HepG2 (cell line): ENCODE results near the gene MC1R.

Source experiments
- EP300 ChIP-seq, 3 experiments: sonication (generic) in 1 of 3; formaldehyde crosslinking in 1 of 3; IDR thresholded peaks; 2 replicates each; pipeline versions ENCODE4 v1.5.1 to v1.6.1; 2011 to 2020; ENCODE audit warnings: low read depth in 2 of 3, low read length in 2 of 3, borderline replicate concordance in 1 of 3, improper control_type of control experiment in 1 of 3, mild to moderate bottlenecking in 1 of 3, missing genetic modification reagents in 1 of 3, moderate library complexity in 1 of 3
- MAX ChIP-seq: IDR thresholded peaks from 2 replicates; pipeline ENCODE4 v1.6.1; 2012; ENCODE audit warnings: inconsistent platforms
- POLR2A ChIP-seq, 2 experiments: IDR thresholded peaks; 2 replicates each; pipeline ENCODE4 v1.6.1; 2011; ENCODE audit warnings: low read depth in 2 of 2, low read length in 2 of 2, mild to moderate bottlenecking in 1 of 2, moderate library complexity in 1 of 2; ENCODE audit not compliant: insufficient read depth in 1 of 2
- POLR2AphosphoS5 ChIP-seq: IDR thresholded peaks from 2 replicates; pipeline ENCODE4 v1.6.1; 2012; ENCODE audit warnings: low read depth, low read length
- SOX5 ChIP-seq: IDR thresholded peaks from 2 replicates; pipeline ENCODE4 v1.6.1; 2016; ENCODE audit warnings: borderline replicate concordance
- ZBTB40 ChIP-seq, 2 experiments: fragments of 450-650 bp in 1 of 2; sonication (generic) in 1 of 2; formaldehyde crosslinking in 1 of 2; IDR thresholded peaks; 2 replicates each; pipeline versions ENCODE4 v1.6.1 to v1.8.0; 2016 to 2022; ENCODE audit warnings: antibody characterized with exemption in 1 of 2, mild to moderate bottlenecking in 1 of 2, missing genetic modification reagents in 1 of 2
- ZMAT3 ChIP-seq: sonication (generic); formaldehyde crosslinking; conservative IDR thresholded peaks from 2 replicates; pipeline ENCODE4 v1.7.0; 2021; ENCODE audit warnings: missing genetic modification reagents
- ZNF660 ChIP-seq: sonication (generic); formaldehyde crosslinking; IDR thresholded peaks from 2 replicates; pipeline ENCODE4 v1.5.1; 2020; ENCODE audit warnings: mild to moderate bottlenecking, low read depth, missing genetic modification reagents, borderline replicate concordance

GRCh38 chr16:89949121-89949742 is 30.6 kb downstream of the MC1R start:
- TF ChIP-seq MAX (peak; percentile 39), ZNF660 (CRISPR knock-in tag) (no peak), POLR2AphosphoS5 (no peak), ZMAT3 (CRISPR knock-in tag) (no peak), EP300 (IDR thresholded peaks at IDR 0.05; ENCODE audit: low read depth in 2 of 2, low read length in 2 of 2) (no peak), EP300 (CRISPR knock-in tag; IDR thresholded peaks at IDR 0.05; ENCODE audit: borderline replicate concordance) (no peak), POLR2A (IDR thresholded peaks at IDR 0.05; ENCODE audit: insufficient read depth in 1 of 2, low read depth in 2 of 2, low read length in 2 of 2) (no peak), SOX5 (CRISPR knock-in tag) (no peak), ZBTB40 (IDR thresholded peaks at IDR 0.05) (no peak), ZBTB40 (CRISPR knock-in tag; IDR thresholded peaks at IDR 0.05) (no peak)
